ENCODE measurements around the gene TFDP1. TPM values are rescaled to one million over a fixed set of nuclear protein-coding genes. Genes with fewer than 3 reads are reported as not detected.
"Not testable (repeated sequence)": the region's sequence is repeated elsewhere in the genome, so short reads cannot be mapped to it uniquely, and the experiment has no call there.

The TFDP1 gene
- total RNA-seq, 4 donors from 2014 or later, result 19.2 to 45.3 (median 34.1) TPM

DNA sequence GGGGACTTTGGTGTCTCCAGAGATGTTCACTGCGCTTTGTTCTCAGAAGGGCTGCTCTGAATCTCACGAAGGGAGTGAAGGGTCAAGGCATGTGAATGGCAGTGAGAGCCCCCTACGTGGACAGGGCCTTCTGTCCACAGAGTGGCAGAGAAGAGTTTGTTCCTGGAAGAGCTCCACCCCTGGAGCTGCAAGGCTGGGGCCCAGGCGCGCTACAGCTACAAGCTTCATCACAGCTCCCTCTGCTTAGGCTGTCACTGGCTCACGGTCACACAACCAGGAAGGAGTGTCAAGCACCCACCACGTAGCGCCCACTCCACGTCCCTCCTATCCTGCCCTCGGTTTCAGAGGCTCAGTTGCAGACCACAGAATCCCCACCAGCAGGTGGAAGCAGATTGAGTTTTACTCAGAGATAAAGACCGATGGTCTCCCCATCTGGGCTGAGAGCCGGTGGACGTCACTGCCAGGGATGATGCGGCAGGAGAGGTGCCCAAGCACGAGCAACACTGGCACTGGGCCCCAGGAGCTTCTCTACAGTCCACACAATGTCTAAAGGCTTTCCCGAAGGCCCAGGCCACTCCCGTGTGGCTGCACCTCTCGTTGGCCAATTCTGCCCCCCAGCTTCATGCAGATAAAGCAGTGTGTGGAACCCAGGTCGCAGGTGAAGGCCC, 23.0 kb upstream of the TFDP1 start:
- WGBS, 2 donors, result 88 to 92% methylated on average over 14 to 19 of the region's 19 CpGs
- peaks cover 0 to 12% of the 10 kb centered on the region in 2 donors for H3K27me3 ChIP-seq
- H3K9me3 ChIP-seq, result no peaks in the 10 kb centered on the region
- H3K27ac ChIP-seq, result no peak overlapping the region
- TF ChIP-seq POLR2A (IDR thresholded peaks at IDR 0.05) (no peak), EP300 (IDR thresholded peaks at IDR 0.05) (no peak)
- H3K4me3 ChIP-seq, result no peak overlapping the region
- peaks cover 0 to 5% (median 0%) of the 10 kb centered on the region in 4 donors for H3K4me1 ChIP-seq
- DNase-seq (ENCODE audit: low spot score in 2 of 2), result no peak
- no peaks in the 10 kb centered on the region for H3K36me3 ChIP-seq

GRCh38 chr13:113562085-113562749, 22.3 kb upstream of the TFDP1 start:
- DNase-seq (ENCODE audit: low spot score in 2 of 2), result peak in 1 of 2 donors; percentile 66
- WGBS, 2 donors, result 17 to 20% methylated on average over 14 of the region's 14 CpGs
- Histone ChIP-seq H3K9me3 (no peaks in the 10 kb centered on the region), H3K27me3 (peaks cover 0 to 19% of the 10 kb centered on the region in 2 donors), H3K4me3 (no peak overlapping the region), H3K36me3 (no peaks in the 10 kb centered on the region), H3K4me1 (peaks cover 0 to 5% (median 0%) of the 10 kb centered on the region in 4 donors), H3K27ac (no peak overlapping the region)
- TF ChIP-seq EP300 (IDR thresholded peaks at IDR 0.05), result no peak
- no peak for TF ChIP-seq POLR2A (IDR thresholded peaks at IDR 0.05)
- peak; percentile 37 to 76 (median 58) for TF ChIP-seq CTCF (IDR thresholded peaks at IDR 0.05)

DNA sequence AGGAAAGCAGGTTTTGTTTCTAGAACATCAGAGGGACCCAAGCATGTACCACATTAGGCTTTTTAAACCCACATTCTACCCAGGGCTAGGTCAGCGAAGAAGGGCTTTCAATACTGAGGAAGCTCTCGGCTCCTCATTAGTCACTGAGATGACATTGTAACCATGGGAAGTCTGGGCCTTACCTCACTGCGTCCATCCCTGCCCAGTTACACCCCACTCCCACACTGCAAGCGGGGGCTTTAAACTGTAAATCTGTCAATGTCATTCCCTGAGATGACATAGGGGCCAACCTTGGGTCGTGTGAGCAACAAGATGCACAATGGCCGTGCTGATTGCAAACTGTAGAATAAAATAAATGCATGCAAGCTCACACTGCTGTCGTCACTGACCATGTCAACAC, 21.7 kb upstream of the TFDP1 start:
- Histone ChIP-seq H3K9me3 (no peaks in the 10 kb centered on the region), H3K27ac (no peak overlapping the region), H3K36me3 (no peaks in the 10 kb centered on the region), H3K27me3 (peaks cover 0 to 19% of the 10 kb centered on the region in 2 donors), H3K4me1 (peaks cover 0 to 5% (median 0%) of the 10 kb centered on the region in 4 donors), H3K4me3 (no peak overlapping the region)
- TF ChIP-seq CTCF (IDR thresholded peaks at IDR 0.05) (no peak), POLR2A (IDR thresholded peaks at IDR 0.05) (no peak), EP300 (IDR thresholded peaks at IDR 0.05) (no peak)
- 68 to 72% methylated on average over 6 to 7 of the region's 7 CpGs for WGBS, 2 donors
- DNase-seq (ENCODE audit: low spot score in 2 of 2), result no peak

GRCh38 chr13:113563511-113563910, 21.0 kb upstream of the TFDP1 start:
- H3K27ac ChIP-seq; H3K4me3 ChIP-seq; H3K36me3 ChIP-seq; DNase-seq (ENCODE audit: low spot score in 2 of 2); H3K9me3 ChIP-seq; H3K4me1 ChIP-seq: not testable (repeated sequence)
- 90 to 95% methylated on average over 3 to 4 of the region's 4 CpGs for WGBS, 2 donors
- peaks cover 0 to 19% of the 10 kb centered on the region in 2 donors for H3K27me3 ChIP-seq

DNA sequence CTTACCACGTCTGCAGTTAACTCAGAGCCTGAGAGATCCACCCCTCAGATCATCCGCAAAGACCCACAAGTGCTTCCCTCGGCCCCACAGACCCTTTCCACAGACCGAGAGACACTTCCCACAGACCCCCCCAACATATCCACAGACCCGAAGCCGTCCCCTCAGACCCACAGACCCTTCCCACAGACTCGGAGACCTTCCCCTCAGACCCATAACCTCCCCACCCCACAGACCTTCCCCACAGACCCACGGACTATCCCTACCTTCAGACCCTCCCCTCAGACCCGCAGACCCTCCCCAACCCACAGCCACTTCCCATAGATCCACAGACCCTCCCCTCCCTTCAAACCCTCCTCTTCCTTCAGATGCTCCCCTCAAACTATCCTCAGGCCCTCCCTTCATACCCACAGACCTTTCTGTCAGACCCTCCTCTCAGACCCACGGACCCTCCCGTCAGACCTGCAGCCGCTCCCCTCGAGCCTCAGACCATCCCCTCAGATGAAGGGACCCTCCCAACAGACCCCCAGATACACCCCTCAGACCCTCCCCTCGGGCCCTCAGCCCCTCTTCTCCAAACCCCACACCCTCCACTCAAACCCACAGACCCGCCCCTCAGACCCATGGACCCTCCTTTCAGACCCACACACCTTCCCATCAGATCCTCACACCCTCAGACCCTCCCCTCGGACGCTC, 20.1 kb upstream of the TFDP1 start:
- Histone ChIP-seq H3K27me3 (peaks cover 0 to 19% of the 10 kb centered on the region in 2 donors), H3K4me3 (no peak overlapping the region), H3K27ac (no peak overlapping the region), H3K9me3 (no peaks in the 10 kb centered on the region), H3K36me3 (no peaks in the 10 kb centered on the region), H3K4me1 (peaks cover 0 to 5% (median 0%) of the 10 kb centered on the region in 4 donors)
- no peak for TF ChIP-seq CTCF (IDR thresholded peaks at IDR 0.05)
- TF ChIP-seq EP300 (IDR thresholded peaks at IDR 0.05), result no peak
- no peak for TF ChIP-seq POLR2A (IDR thresholded peaks at IDR 0.05)
- 80 to 83% methylated on average over 17 of the region's 17 CpGs for WGBS, 2 donors
- DNase-seq (ENCODE audit: low spot score in 2 of 2), result no peak
